Activated B cell treated with CpG ODN at 0.5 μM for 24 hours (primary cell): ENCODE results near the gene CSNK1E. TPM values are rescaled to one million over a fixed set of nuclear protein-coding genes. Genes with fewer than 3 reads are reported as not detected.

Source experiments
- ATAC-seq: fragments of 200-7000 bp; cut with Tn5 transposase; one replicate; pipeline ENCODE4 v1.10.0; 2021; ENCODE audit warnings: low read depth, mild to moderate bottlenecking, moderate library complexity
- CTCF ChIA-PET: fragments of 350-600 bp; sonication (Branson Sonifier 250); formaldehyde crosslinking; loops from one replicate; lab custom pipeline; 2021; ENCODE audit warnings: antibody characterized with exemption; lab: Charles Lee
- POLR2A ChIA-PET: fragments of 350-600 bp; sonication (Branson Sonifier 250); formaldehyde crosslinking; loops from one replicate; lab custom pipeline; 2021; ENCODE audit warnings: antibody characterized with exemption; lab: Charles Lee
- DNase-seq: peaks from one replicate; pipeline ENCODE4 v3.0.0; 2022
- H3K27ac Mint-ChIP-seq: one replicate; pipeline ENCODE4 v1.8.0; 2020; ENCODE audit warnings: mixed read lengths
- H3K27me3 Mint-ChIP-seq: one replicate; pipeline ENCODE4 v1.8.0; 2021; ENCODE audit warnings: mixed read lengths
- H3K36me3 Mint-ChIP-seq: one replicate; pipeline ENCODE4 v1.8.0; 2021; ENCODE audit warnings: low read depth, mixed read lengths
- H3K4me1 Mint-ChIP-seq: one replicate; pipeline ENCODE4 v1.8.0; 2021; ENCODE audit warnings: mixed read lengths
- H3K4me3 Mint-ChIP-seq: one replicate; pipeline ENCODE4 v1.8.0; 2020; ENCODE audit warnings: mild to moderate bottlenecking, mixed read lengths
- H3K9me3 Mint-ChIP-seq: one replicate; pipeline ENCODE4 v1.8.0; 2020; ENCODE audit warnings: mixed read lengths
- CTCF ChIP-seq: fragments of 200-600 bp; IDR thresholded peaks from one replicate; pipeline ENCODE4 v1.8.0; 2022; ENCODE audit warnings: antibody characterized with exemption, mild to moderate bottlenecking
- intact Hi-C: fragments of 100-400 bp; cut with micrococcal nuclease; formaldehyde crosslinking; loops from one replicate; pipeline ENCODE4 v1.15.1; 2024
- total RNA-seq: library from RNA; stranded (reverse); gene quantifications from 2 replicates; pipeline ENCODE4 v1.2.3, GENCODE V29; 2022

Gene CSNK1E
- total RNA-seq, 1 donor from 2014 or later, result 85.2 TPM

GRCh38 chr22:38300197-38300945, 16.9 kb downstream of the CSNK1E start:
- no peak for ATAC-seq
- no peak overlapping the region for H3K4me3 Mint-ChIP-seq
- no peaks in the 10 kb centered on the region for H3K9me3 Mint-ChIP-seq
- intact Hi-C loops, result no loop called here
- H3K27ac Mint-ChIP-seq, result no peak overlapping the region
- H3K27me3 Mint-ChIP-seq, result no peaks in the 10 kb centered on the region
- DNase-seq, result no peak
- no peak for TF ChIP-seq CTCF
- ChIA-PET POLR2A (no interaction called here), CTCF (no interaction called here)
- H3K4me1 Mint-ChIP-seq, result peaks cover 13% of the 10 kb centered on the region
- peaks cover 68% of the 10 kb centered on the region for H3K36me3 Mint-ChIP-seq

GRCh38 chr22:38299770-38300102, 17.5 kb downstream of the CSNK1E start:
- ChIA-PET POLR2A (no interaction called here), CTCF (no interaction called here)
- Mint-ChIP-seq H3K27me3 (no peaks in the 10 kb centered on the region), H3K9me3 (no peaks in the 10 kb centered on the region), H3K36me3 (peaks cover 72% of the 10 kb centered on the region), H3K27ac (no peak overlapping the region), H3K4me1 (peaks cover 8% of the 10 kb centered on the region), H3K4me3 (no peak overlapping the region)
- no peak for ATAC-seq
- DNase-seq, result no peak
- intact Hi-C loops, result no loop called here
- no peak for TF ChIP-seq CTCF

- ATAC-seq (peak; percentile 71), DNase-seq (peak; percentile 37)
- ChIA-PET CTCF (interaction anchor here (0.8 to 1.3 kb wide), 3 partner anchors 13 to 247 kb away, joined by 3 read pairs; no protein-coding TSS in a partner anchor), POLR2A (interaction anchor here (0.5 kb wide), 1 partner anchor 31 kb away, joined by 8 read pairs; no protein-coding TSS in a partner anchor)
- Mint-ChIP-seq H3K36me3 (peaks cover 77% of the 10 kb centered on the region), H3K9me3 (no peaks in the 10 kb centered on the region), H3K4me1 (no peaks in the 10 kb centered on the region), H3K27ac (no peak overlapping the region), H3K4me3 (no peak overlapping the region), H3K27me3 (no peaks in the 10 kb centered on the region)
- intact Hi-C loops, result loop anchor here (1.0 kb wide), 2 partner anchors 55 to 274 kb away; no protein-coding TSS in a partner anchor
- peak; percentile 23 for TF ChIP-seq CTCF
Measured at GRCh38 chr22:38298312-38299005, 18.8 kb downstream of the CSNK1E start.

- no peak for ATAC-seq
- Mint-ChIP-seq H3K27me3 (no peaks in the 10 kb centered on the region), H3K36me3 (peaks cover 74% of the 10 kb centered on the region), H3K9me3 (no peaks in the 10 kb centered on the region), H3K4me3 (no peak overlapping the region), H3K4me1 (no peaks in the 10 kb centered on the region), H3K27ac (no peak overlapping the region)
- CTCF ChIA-PET, result interaction anchor here (1.0 kb wide), 1 partner anchor 19 kb away, joined by 3 read pairs; no protein-coding TSS in a partner anchor
- POLR2A ChIA-PET, result interaction anchor here (1.2 kb wide), 1 partner anchor 9 kb away, joined by 5 read pairs; no protein-coding TSS in a partner anchor
- intact Hi-C loops, result no loop called here
- TF ChIP-seq CTCF, result no peak
- no peak for DNase-seq
Measured at GRCh38 chr22:38296372-38296771, 20.9 kb downstream of the CSNK1E start.

- POLR2A ChIA-PET, result interaction anchor here (1.2 kb wide), 1 partner anchor 9 kb away, joined by 5 read pairs; no protein-coding TSS in a partner anchor
- Mint-ChIP-seq H3K4me3 (no peak overlapping the region), H3K9me3 (no peaks in the 10 kb centered on the region), H3K27me3 (no peaks in the 10 kb centered on the region), H3K27ac (no peak overlapping the region), H3K4me1 (no peaks in the 10 kb centered on the region), H3K36me3 (peaks cover 74% of the 10 kb centered on the region)
- DNase-seq (no peak), ATAC-seq (no peak)
- no peak for TF ChIP-seq CTCF
- intact Hi-C loops, result no loop called here
- CTCF ChIA-PET, result interaction anchor here (1.0 kb wide), 1 partner anchor 19 kb away, joined by 3 read pairs; no protein-coding TSS in a partner anchor
Measured at GRCh38 chr22:38295863-38296262, 21.4 kb downstream of the CSNK1E start.
